OCI-LY7 (cell line): ENCODE measurements around the gene WDR73. TPM values are rescaled to one million over a fixed set of nuclear protein-coding genes. Genes with fewer than 3 reads are reported as not detected.

Experiments used
- BruUV-seq: library from RNA; stranded (reverse); fragments of 400-500 nt; replicated peaks from 2 replicates; lab custom pipeline; 2021; lab: Mats Ljungman, UMichigan
- CTCF ChIA-PET: fragments of 300-600 bp; sonication (Branson Sonifier 250); formaldehyde crosslinking; loops from one replicate; lab custom pipeline; 2022; ENCODE audit warnings: antibody characterized with exemption; ENCODE audit not compliant: unreplicated experiment; lab: Charles Lee
- POLR2A ChIA-PET: fragments of 300-600 bp; sonication (Branson Sonifier 250); formaldehyde crosslinking; loops from one replicate; lab custom pipeline; 2022; ENCODE audit warnings: antibody characterized with exemption; lab: Charles Lee
- DNase-seq: peaks from one replicate; pipeline ENCODE4 v3.0.0-alpha.2; 2015; ENCODE audit warnings: low spot score
- H2AFZ ChIP-seq: fragments of 200-600 bp; sonication (generic), shearing (Covaris generic); 2 replicates; pipeline ENCODE4 v1.6.1; 2014; ENCODE audit warnings: mild to moderate bottlenecking, antibody characterized with exemption, low read length, moderate library complexity
- H3K27ac ChIP-seq: fragments of 200-600 bp; sonication (generic); 2 replicates; pipeline ENCODE4 v1.5.1; 2014; ENCODE audit warnings: mixed run types, low read depth, mild to moderate bottlenecking, moderate library complexity, low read length, inconsistent platforms; ENCODE audit not compliant: poor library complexity, severe bottlenecking
- H3K36me3 ChIP-seq: fragments of 200-600 bp; sonication (generic); 2 replicates; pipeline ENCODE4 v1.6.1; 2014; ENCODE audit warnings: mild to moderate bottlenecking, antibody characterized with exemption, low read length, moderate library complexity, mixed read lengths; ENCODE audit not compliant: insufficient read depth
- H3K4me1 ChIP-seq: fragments of 200-600 bp; sonication (generic); 2 replicates; pipeline ENCODE4 v1.5.1; 2014; ENCODE audit warnings: mild to moderate bottlenecking, low read length; ENCODE audit not compliant: insufficient read depth, poor library complexity, severe bottlenecking
- H3K4me2 ChIP-seq: fragments of 200-600 bp; sonication (generic); 2 replicates; pipeline ENCODE4 v1.6.1; 2014; ENCODE audit warnings: mild to moderate bottlenecking, low read length
- H3K4me3 ChIP-seq: fragments of 200-600 bp; sonication (generic); 2 replicates; pipeline ENCODE4 v1.5.1; 2014; ENCODE audit warnings: mild to moderate bottlenecking, low read depth, low read length; ENCODE audit not compliant: poor library complexity, severe bottlenecking
- H3K79me2 ChIP-seq: fragments of 200-600 bp; sonication (generic); 2 replicates; pipeline ENCODE4 v1.6.1; 2016; ENCODE audit warnings: low read depth, mild to moderate bottlenecking, low read length, moderate library complexity, mixed read lengths; ENCODE audit not compliant: insufficient read depth
- H3K9me2 ChIP-seq: fragments of 200-600 bp; sonication (generic); 2 replicates; pipeline ENCODE4 v1.6.1; 2016; ENCODE audit warnings: mild to moderate bottlenecking, low read length, mixed read lengths; ENCODE audit not compliant: insufficient read depth
- H3K9me3 ChIP-seq: fragments of 200-600 bp; sonication (generic); 2 replicates; pipeline ENCODE4 v1.6.1; 2014; ENCODE audit warnings: mild to moderate bottlenecking, mixed run types, low read length, mixed read lengths
- H4K20me1 ChIP-seq: fragments of 200-600 bp; sonication (generic); 2 replicates; pipeline ENCODE4 v1.6.1; 2014; ENCODE audit warnings: mild to moderate bottlenecking, antibody characterized with exemption, low read length, moderate library complexity, mixed read lengths; ENCODE audit not compliant: insufficient read depth
- CTCF ChIP-seq: fragments of 200-600 bp; sonication (generic); conservative IDR thresholded peaks from 2 replicates; pipeline ENCODE4 v1.5.1; 2014; ENCODE audit warnings: mild to moderate bottlenecking, antibody characterized with exemption, low read length, moderate library complexity, mixed read lengths
- EZH2phosphoT487 ChIP-seq: fragments of 200-600 bp; sonication (generic); IDR thresholded peaks from 2 replicates; pipeline ENCODE4 v1.6.1; 2018; ENCODE audit warnings: low read depth, borderline replicate concordance, mild to moderate bottlenecking, mixed run types, antibody characterized with exemption, low read length, moderate library complexity, mixed read lengths
- intact Hi-C: fragments of 100-400 bp; cut with micrococcal nuclease; formaldehyde crosslinking; loops from one replicate; pipeline ENCODE4 v1.10.0; 2022; ENCODE audit not compliant: unreplicated experiment
- total RNA-seq, 2 experiments: library from RNA; depleted of rRNA in 1 of 2; stranded (reverse); fragments of >200 nt in 1 of 2; shearing (Covaris generic) in 1 of 2; gene quantifications; 2 replicates each; pipeline ENCODE4 v1.2.3, GENCODE V29; 2014 to 2022

The WDR73 gene
- total RNA-seq, 2 experiments from 2014 or later = 28.7 to 38.1 TPM

GRCh38 chr15:84599906-84600305, 54.2 kb downstream of the WDR73 start:
- Histone ChIP-seq H2AFZ (peak overlapping the region; percentile 92; the same call in 1 of the 2 replicates), H3K4me1 (peaks cover 35% of the 10 kb centered on the region), H3K36me3 (peaks cover 1% of the 10 kb centered on the region; the same call in 1 of the 2 replicates), H3K27ac (no peak overlapping the region), H3K9me3 (no peaks in the 10 kb centered on the region), H3K79me2 (peaks cover 7% of the 10 kb centered on the region; the same call in 1 of the 2 replicates), H4K20me1 (no peaks in the 10 kb centered on the region), H3K4me2 (peak overlapping the region; percentile 73), H3K4me3 (peak overlapping the region; percentile 3), H3K9me2 (no peaks in the 10 kb centered on the region)
- intact Hi-C loops = loop anchor here (1.0 to 5.0 kb wide), 5 partner anchors 31 to 381 kb away; partner anchors contain the start of genes PDE8A and WDR73
- POLR2A ChIA-PET = interaction anchor here (0.9 to 2.2 kb wide), 3 partner anchors 36 to 56 kb away, joined by 3 to 4 read pairs (median 3); partner anchors contain the start of gene WDR73
- CTCF ChIA-PET = interaction anchor here (0.7 to 2.0 kb wide), 2 partner anchors 12 to 382 kb away, joined by 3 to 12 read pairs; partner anchors contain the start of gene PDE8A
- BruUV-seq = no TSS peak
- TF ChIP-seq EZH2phosphoT487 = no peak
- TF ChIP-seq CTCF = no peak
- DNase-seq = no peak

- intact Hi-C loops = loop anchor here (2.0 to 5.0 kb wide), 4 partner anchors 56 to 382 kb away; partner anchors contain the start of genes PDE8A and WDR73
Observed at GRCh38 chr15:84598993-84599392, 55.1 kb downstream of the WDR73 start.

More at GRCh38 chr15:84598993-84599392, 55.1 kb downstream of the WDR73 start:
- Histone ChIP-seq H3K4me1 (peaks cover 33% of the 10 kb centered on the region), H4K20me1 (no peaks in the 10 kb centered on the region), H3K9me2 (no peaks in the 10 kb centered on the region), H2AFZ (peak overlapping the region; percentile 96; the same call in 1 of the 2 replicates), H3K9me3 (no peaks in the 10 kb centered on the region), H3K36me3 (no peaks in the 10 kb centered on the region), H3K79me2 (peaks cover 7% of the 10 kb centered on the region; the same call in 1 of the 2 replicates), H3K4me2 (peak overlapping the region; percentile 60), H3K4me3 (no peak overlapping the region), H3K27ac (peak overlapping the region; percentile 81)
- ChIA-PET POLR2A (interaction anchor here (0.5 to 2.2 kb wide), 8 partner anchors 9 to 1528 kb away, joined by 3 to 7 read pairs (median 4); no protein-coding TSS in a partner anchor), CTCF (interaction anchor here (0.7 to 2.0 kb wide), 6 partner anchors 11 to 422 kb away, joined by 3 to 12 read pairs (median 3); partner anchors contain the start of genes PDE8A and WDR73)
- no peak for TF ChIP-seq EZH2phosphoT487
- TF ChIP-seq CTCF = peak; percentile 95
- no TSS peak for BruUV-seq
- DNase-seq = peak; percentile 68
